Endothelial cell of umbilical vein (primary cell): Measurements from ENCODE around the gene NLRP5. TPM values are rescaled to one million over a fixed set of nuclear protein-coding genes. Genes with fewer than 3 reads are reported as not detected.

Experiments
- BruUV-seq: library from RNA; stranded (reverse); fragments of 400-500 nt; replicated peaks from 2 replicates; lab custom pipeline; 2021; lab: Mats Ljungman, UMichigan
- CTCF ChIA-PET: fragments of 300-600, 350-600 bp; sonication (Branson Sonifier 250); formaldehyde crosslinking; loops from one replicate; lab custom pipeline; 2021; ENCODE audit warnings: antibody characterized with exemption, inconsistent platforms; lab: Charles Lee
- POLR2A ChIA-PET: fragments of 300-600, 350-600 bp; sonication (Branson Sonifier 250); formaldehyde crosslinking; loops from one replicate; lab custom pipeline; 2021; ENCODE audit warnings: antibody characterized with exemption, inconsistent platforms; lab: Charles Lee
- DNase-seq: peaks from one replicate; pipeline ENCODE4 v3.0.0-alpha.2; 2011; ENCODE audit warnings: low read depth, low spot score
- FAIRE-seq: peaks from 2 replicates; lab custom pipeline; 2011; peaks lifted over from hg19 to GRCh38; lab: Jason Lieb, UNC
- H2AFZ ChIP-seq: 2 replicates; pipeline ENCODE4 v1.6.0; 2012; ENCODE audit warnings: low read depth, low read length, control low read depth, inconsistent platforms
- H3K27ac ChIP-seq: 2 replicates; pipeline ENCODE4 v1.5.1; 2011; ENCODE audit warnings: low read depth, mild to moderate bottlenecking, control low read depth, low read length, moderate library complexity; ENCODE audit not compliant: insufficient read depth
- H3K27me3 ChIP-seq, 2 experiments: 2 replicates each; pipeline versions ENCODE4 v1.6.0 to v1.6.1; 2011; ENCODE audit warnings: low read length in 2 of 2, mixed read lengths in 1 of 2; ENCODE audit not compliant: control insufficient read depth in 2 of 2, insufficient read depth in 2 of 2
- H3K36me3 ChIP-seq, 2 experiments: 2 replicates in 1 of 2; 3 replicates in 1 of 2; pipeline ENCODE4 v1.5.1; 2011; ENCODE audit warnings: low read length in 2 of 2, mild to moderate bottlenecking in 1 of 2, moderate library complexity in 1 of 2; ENCODE audit not compliant: control insufficient read depth in 2 of 2, insufficient read depth in 2 of 2; ENCODE audit errors: extremely low read depth in 1 of 2
- H3K4me1 ChIP-seq: 3 replicates; pipeline ENCODE4 v1.5.1; 2011; ENCODE audit warnings: mild to moderate bottlenecking, low read length; ENCODE audit not compliant: control insufficient read depth, insufficient read depth; ENCODE audit errors: extremely low read depth
- H3K4me2 ChIP-seq: 2 replicates; pipeline ENCODE4 v1.6.1; 2011; ENCODE audit warnings: low read length, control low read depth, mixed read lengths; ENCODE audit not compliant: insufficient read depth
- H3K4me3 ChIP-seq, 3 experiments: fragments of 200-600 bp in 1 of 3; sonication (generic), shearing (Covaris generic) in 1 of 3; replicated peaks in 1 of 3; 2 replicates each; pipeline ENCODE4 v1.5.1; 2011 to 2016; ENCODE audit warnings: control low read depth in 3 of 3, low read length in 3 of 3, mild to moderate bottlenecking in 2 of 3, inconsistent platforms in 1 of 3, low read depth in 1 of 3, moderate library complexity in 1 of 3; ENCODE audit not compliant: insufficient read depth in 1 of 3
- H3K79me2 ChIP-seq: 2 replicates; pipeline ENCODE4 v1.6.0; 2012; ENCODE audit warnings: low read length, inconsistent platforms; ENCODE audit not compliant: control insufficient read depth, insufficient read depth
- H3K9ac ChIP-seq: replicated peaks from 2 replicates; pipeline ENCODE3; 2011; ENCODE audit warnings: low read length, control low read depth; ENCODE audit not compliant: insufficient read depth; ENCODE audit errors: extremely low read depth
- H3K9me1 ChIP-seq: replicated peaks from 3 replicates; pipeline ENCODE4 v1.6.0; 2011; ENCODE audit warnings: mild to moderate bottlenecking, low read length; ENCODE audit not compliant: control insufficient read depth, insufficient read depth; ENCODE audit errors: extremely low read depth
- H3K9me3 ChIP-seq: replicated peaks from 2 replicates; pipeline ENCODE4 v1.5.1; 2012; ENCODE audit warnings: low read length, inconsistent platforms; ENCODE audit not compliant: control insufficient read depth, insufficient read depth
- H4K20me1 ChIP-seq: replicated peaks from 2 replicates; pipeline ENCODE3; 2011; ENCODE audit warnings: mild to moderate bottlenecking, low read length; ENCODE audit not compliant: control insufficient read depth, insufficient read depth; ENCODE audit errors: extremely low read depth
- EZH2 ChIP-seq: IDR thresholded peaks from 2 replicates; pipeline ENCODE4 v1.6.1; 2012; ENCODE audit warnings: borderline replicate concordance, low read depth, mild to moderate bottlenecking, moderate library complexity, low read length, inconsistent platforms; ENCODE audit not compliant: severe bottlenecking
- FOS ChIP-seq: IDR thresholded peaks from 2 replicates; pipeline ENCODE4 v1.6.1; 2011; ENCODE audit warnings: mild to moderate bottlenecking, low read length, moderate library complexity, borderline replicate concordance; ENCODE audit not compliant: insufficient read depth
- GATA2 ChIP-seq: IDR thresholded peaks from 2 replicates; pipeline ENCODE4 v1.7.0; 2011; ENCODE audit warnings: low read depth, mild to moderate bottlenecking, moderate library complexity, mixed read lengths, low read length; ENCODE audit not compliant: insufficient read length, insufficient read depth
- JUN ChIP-seq: IDR thresholded peaks from 2 replicates; pipeline ENCODE4 v1.6.1; 2011; ENCODE audit warnings: borderline replicate concordance, low read depth; ENCODE audit not compliant: insufficient read length, insufficient read depth
- MYC ChIP-seq: IDR thresholded peaks from one replicate; pipeline ENCODE4 v1.6.1; 2011; ENCODE audit warnings: mild to moderate bottlenecking, low read depth, low read length
- POLR2A ChIP-seq: IDR thresholded peaks from 2 replicates; pipeline ENCODE4 v1.6.1; 2012; ENCODE audit warnings: low read depth, mild to moderate bottlenecking, control low read depth, low read length
- POLR2AphosphoS5 ChIP-seq: IDR thresholded peaks from 2 replicates; pipeline ENCODE4 v1.6.1; 2012; ENCODE audit warnings: low read depth, mild to moderate bottlenecking, control low read depth, low read length, moderate library complexity; ENCODE audit not compliant: insufficient read depth
- dilution Hi-C: fragments of 300-500 bp; cut with MboI; formaldehyde crosslinking; loops from one replicate; pipeline ENCODE4 v1.15.0; 2019; ENCODE audit warnings: low sequenced_read_pairs; ENCODE audit not compliant: extremely low pct_ligation_motif_present
- intact Hi-C: fragments of 100-400 bp; cut with micrococcal nuclease; formaldehyde crosslinking; loops from one replicate; pipeline ENCODE4 v1.10.0; 2022
- polyA plus RNA-seq, 4 experiments: library from polyadenylated mRNA; depleted of rRNA in 3 of 4; stranded (reverse) in 3 of 4; unstranded in 1 of 4; fragments of >200 nt; gene quantifications; 2 replicates each; pipeline versions ENCODE4 v1.2.1 to v1.2.3, GENCODE V29; 2011 to 2012; ENCODE audit warnings: missing spikeins in 1 of 4
- total RNA-seq: library from RNA; stranded (reverse); gene quantifications from 2 replicates; pipeline ENCODE4 v1.2.3, GENCODE V29; 2021
- TF ChIP-seq, protein P1 (sequence below), 2 donors: IDR thresholded peaks; 1 replicate in 1 of 2; 2 replicates in 1 of 2; pipeline ENCODE4 v1.5.1; 2011; ENCODE audit warnings: low read length in 2 of 2, mild to moderate bottlenecking in 2 of 2, moderate library complexity in 2 of 2, control low read depth in 1 of 2, inconsistent platforms in 1 of 2, low read depth in 1 of 2; ENCODE audit not compliant: insufficient read depth in 1 of 2; ENCODE audit errors: extremely low read depth in 1 of 2
- TF ChIP-seq, protein P2 (sequence below): IDR thresholded peaks from 2 replicates; pipeline ENCODE4 v1.6.1; 2011; ENCODE audit not compliant: insufficient read depth, insufficient read length

The NLRP5 gene
- total and polyA plus RNA-seq, 2 donors (not counting 3 experiments of a cell fraction or from before 2014, with no cell fraction given), result not detected

DNA sequence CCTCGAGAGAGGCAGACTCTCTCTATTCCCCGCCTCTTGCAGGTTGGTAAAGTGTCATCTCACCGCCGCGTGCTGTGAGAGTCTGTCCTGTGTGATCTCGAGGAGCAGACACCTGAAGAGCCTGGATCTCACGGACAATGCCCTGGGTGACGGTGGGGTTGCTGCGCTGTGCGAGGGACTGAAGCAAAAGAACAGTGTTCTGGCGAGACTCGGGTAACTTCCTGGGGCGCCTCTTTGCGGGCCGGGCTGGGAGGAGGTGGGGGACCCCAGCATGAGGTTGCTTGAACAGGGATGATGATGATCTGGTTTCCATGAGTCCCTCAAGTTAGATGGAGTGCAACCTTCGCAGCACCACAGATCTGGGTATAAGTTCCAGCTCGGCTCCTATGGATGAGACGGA lies 67.0 kb downstream of the NLRP5 start:
- H3K9me3 ChIP-seq, result no peaks in the 10 kb centered on the region
- intact Hi-C loops (no loop called here), dilution Hi-C loops (no loop called here)
- CTCF ChIA-PET, result interaction anchor here (0.8 kb wide), 1 partner anchor 12 kb away, joined by 4 read pairs; no protein-coding TSS in a partner anchor
- no peak overlapping the region for H3K4me3 ChIP-seq
- no peak overlapping the region for H3K9ac ChIP-seq
- H3K9me1 ChIP-seq, result no peaks in the 10 kb centered on the region
- no peak for FAIRE-seq
- POLR2A ChIA-PET, result no interaction called here
- no peak for DNase-seq
- H3K4me1 ChIP-seq, result no peaks in the 10 kb centered on the region
- BruUV-seq, result no TSS peak
- H3K4me2 ChIP-seq, result no peak overlapping the region
- H4K20me1 ChIP-seq, result no peaks in the 10 kb centered on the region
- H3K27ac ChIP-seq, result no peak overlapping the region
- no peak for TF ChIP-seq JUN
- no peak for TF ChIP-seq POLR2A
- TF ChIP-seq FOS, result no peak
- TF ChIP-seq, protein P1, sequence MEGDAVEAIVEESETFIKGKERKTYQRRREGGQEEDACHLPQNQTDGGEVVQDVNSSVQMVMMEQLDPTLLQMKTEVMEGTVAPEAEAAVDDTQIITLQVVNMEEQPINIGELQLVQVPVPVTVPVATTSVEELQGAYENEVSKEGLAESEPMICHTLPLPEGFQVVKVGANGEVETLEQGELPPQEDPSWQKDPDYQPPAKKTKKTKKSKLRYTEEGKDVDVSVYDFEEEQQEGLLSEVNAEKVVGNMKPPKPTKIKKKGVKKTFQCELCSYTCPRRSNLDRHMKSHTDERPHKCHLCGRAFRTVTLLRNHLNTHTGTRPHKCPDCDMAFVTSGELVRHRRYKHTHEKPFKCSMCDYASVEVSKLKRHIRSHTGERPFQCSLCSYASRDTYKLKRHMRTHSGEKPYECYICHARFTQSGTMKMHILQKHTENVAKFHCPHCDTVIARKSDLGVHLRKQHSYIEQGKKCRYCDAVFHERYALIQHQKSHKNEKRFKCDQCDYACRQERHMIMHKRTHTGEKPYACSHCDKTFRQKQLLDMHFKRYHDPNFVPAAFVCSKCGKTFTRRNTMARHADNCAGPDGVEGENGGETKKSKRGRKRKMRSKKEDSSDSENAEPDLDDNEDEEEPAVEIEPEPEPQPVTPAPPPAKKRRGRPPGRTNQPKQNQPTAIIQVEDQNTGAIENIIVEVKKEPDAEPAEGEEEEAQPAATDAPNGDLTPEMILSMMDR (IDR thresholded peaks at IDR 0.05; ENCODE audit: extremely low read depth in 1 of 2, insufficient read depth in 1 of 2, low read depth in 1 of 2, low read length in 2 of 2), result no peak
- no peak for TF ChIP-seq GATA2
- no peak for TF ChIP-seq POLR2AphosphoS5
- TF ChIP-seq, protein P2, sequence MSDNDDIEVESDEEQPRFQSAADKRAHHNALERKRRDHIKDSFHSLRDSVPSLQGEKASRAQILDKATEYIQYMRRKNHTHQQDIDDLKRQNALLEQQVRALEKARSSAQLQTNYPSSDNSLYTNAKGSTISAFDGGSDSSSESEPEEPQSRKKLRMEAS, result no peak
- TF ChIP-seq EZH2, result no peak
- TF ChIP-seq MYC, result no peak
- no peak overlapping the region for H2AFZ ChIP-seq
- H3K79me2 ChIP-seq, result no peaks in the 10 kb centered on the region
- no peaks in the 10 kb centered on the region for H3K36me3 ChIP-seq
- no peaks in the 10 kb centered on the region for H3K27me3 ChIP-seq
